GM10847 (cell line): ENCODE measurements around the gene SHC3.

ENCODE experiments used
- POLR2A ChIP-seq: IDR thresholded peaks from 2 replicates; pipeline ENCODE4 v1.6.1; 2011; ENCODE audit not compliant: insufficient read length; ENCODE audit errors: extremely low read depth

The SHC3 gene

DNA sequence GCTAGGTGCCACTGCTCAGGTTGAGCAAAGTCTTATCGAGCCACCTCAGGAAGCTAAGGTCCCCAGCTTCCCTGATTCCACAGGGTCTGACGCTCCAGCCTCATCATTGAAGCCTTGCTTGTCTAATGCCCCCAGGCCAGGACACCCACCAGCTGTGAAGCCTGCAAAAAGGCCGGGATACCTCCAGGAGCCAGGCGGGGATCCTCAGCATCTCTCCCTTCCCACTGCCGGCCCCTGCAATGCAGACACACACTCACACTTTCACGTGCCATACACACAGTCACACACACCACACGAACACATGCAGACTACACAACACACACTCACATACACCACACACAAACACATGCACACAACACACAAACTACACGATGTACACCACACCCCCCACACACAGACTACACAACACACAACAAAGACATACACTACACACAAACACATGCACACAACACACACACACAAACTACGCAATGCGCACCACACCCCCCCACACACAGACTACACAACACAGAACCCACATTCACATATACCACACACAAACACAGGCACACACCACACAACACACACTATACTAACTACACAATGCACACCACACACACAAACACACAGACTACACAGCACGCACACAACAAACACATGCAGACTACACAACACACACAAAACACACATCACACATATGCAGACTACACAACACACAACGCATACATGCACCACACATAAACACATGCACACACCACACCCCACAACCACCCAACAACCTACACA lies 205.2 kb downstream of the SHC3 start:
- no peak for TF ChIP-seq POLR2A

- TF ChIP-seq POLR2A, result no peak
Measured at GRCh38 chr9:88972401-88972800, 206.2 kb downstream of the SHC3 start.

DNA sequence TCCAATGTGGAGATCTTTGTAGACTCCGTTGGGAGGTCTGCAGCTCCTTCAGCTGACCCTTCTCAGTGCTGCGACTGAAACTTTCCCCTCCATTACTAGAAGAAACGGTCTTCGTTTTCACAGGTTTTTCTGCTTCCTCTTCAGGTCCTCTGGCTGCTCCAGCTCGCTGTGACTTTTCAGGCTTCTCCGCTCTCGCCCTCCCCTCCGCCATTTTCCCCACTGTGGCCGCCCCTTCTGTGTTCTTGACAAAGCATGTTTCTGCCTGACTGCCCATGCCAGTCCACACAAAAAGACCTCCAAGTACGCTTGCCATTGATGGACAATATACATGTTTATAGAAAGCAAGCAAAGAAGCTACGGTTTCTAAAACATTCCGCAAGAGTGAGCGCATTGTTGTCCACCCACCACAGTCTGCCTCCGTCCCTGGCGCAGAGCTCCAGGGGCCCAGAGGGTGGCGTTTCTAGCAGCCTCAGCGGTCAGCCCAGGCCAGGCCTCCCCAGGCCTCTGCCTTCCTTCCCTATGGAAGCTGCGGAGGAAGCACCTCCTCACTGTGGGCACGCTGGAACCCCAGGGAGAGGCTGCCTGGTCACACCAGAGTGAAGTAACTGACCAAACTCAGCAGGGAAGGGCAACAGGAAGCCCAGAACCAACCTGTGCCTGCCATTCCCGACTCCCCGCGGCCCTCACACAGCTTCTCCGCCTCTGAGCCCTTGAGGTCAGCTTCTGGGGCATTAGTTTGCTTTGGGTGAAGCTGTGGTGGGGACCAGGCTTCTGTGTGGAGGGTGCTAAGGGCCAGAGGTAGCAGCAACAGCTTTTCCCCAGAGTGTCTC lies 207.3 kb downstream of the SHC3 start:
- no peak for TF ChIP-seq POLR2A

- TF ChIP-seq POLR2A, result no peak
Measured at GRCh38 chr9:88969646-88970373, 208.8 kb downstream of the SHC3 start.

- no peak for TF ChIP-seq POLR2A
Measured at GRCh38 chr9:88968799-88969198, 209.8 kb downstream of the SHC3 start.

DNA sequence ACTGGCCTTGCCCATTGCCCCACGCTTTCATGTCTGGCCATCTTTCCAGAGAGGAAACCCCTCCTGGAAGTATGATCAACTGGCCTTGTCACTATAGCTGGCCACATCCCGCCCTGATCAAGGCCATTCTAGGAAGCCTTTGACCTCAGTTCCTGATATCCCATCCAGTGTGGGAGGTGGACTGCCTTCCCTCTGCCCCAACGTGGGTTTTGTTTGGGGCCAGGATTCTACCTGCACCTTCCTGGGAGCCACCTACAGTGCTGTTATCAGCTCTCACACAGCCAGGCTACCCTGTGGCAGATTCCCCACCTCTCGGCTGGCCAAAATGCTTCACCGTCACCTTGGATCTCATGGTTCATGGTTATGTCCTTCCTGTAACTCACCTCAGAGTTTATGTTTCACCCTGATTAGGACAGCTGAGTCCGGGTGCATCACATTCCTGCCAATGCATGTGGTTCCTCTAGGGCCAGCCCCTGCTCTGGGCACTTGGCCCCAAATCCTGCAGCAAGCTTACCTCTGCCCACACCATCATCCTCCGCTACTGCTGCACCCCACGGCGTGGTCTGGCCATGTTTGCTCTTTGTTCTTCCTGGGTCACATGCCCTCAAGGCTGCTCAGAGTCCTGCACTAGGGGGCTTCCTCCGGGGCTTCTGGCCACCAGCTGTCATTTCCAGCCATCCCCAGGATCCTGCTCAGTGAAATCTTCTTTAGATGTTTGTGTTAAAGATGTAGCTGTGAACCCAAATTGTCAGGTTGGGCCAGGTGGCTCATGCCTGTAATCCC lies 211.5 kb downstream of the SHC3 start:
- no peak for TF ChIP-seq POLR2A

GRCh38 chr9:88965473-88965872 lies 213.1 kb downstream of the SHC3 start:
- no peak for TF ChIP-seq POLR2A

DNA sequence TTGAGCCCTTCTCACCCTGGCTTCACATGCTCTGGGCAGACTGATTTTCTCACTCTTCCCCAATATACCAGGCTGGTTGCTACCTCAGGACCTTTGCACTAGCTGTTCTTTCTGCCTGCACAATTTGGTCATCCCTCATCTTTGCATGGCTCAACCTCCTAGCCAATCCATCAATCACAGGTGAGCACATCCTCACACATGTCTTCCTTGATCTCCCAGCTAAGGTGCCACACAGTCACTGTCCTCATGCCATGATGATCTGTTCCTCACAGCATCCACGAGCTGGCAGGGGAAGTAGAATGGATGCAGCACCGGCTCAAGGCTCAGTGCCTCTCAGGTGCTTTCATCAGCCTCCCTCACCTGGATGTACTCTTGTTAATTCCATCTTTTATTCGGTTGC lies 218.0 kb downstream of the SHC3 start:
- TF ChIP-seq POLR2A, result no peak

DNA sequence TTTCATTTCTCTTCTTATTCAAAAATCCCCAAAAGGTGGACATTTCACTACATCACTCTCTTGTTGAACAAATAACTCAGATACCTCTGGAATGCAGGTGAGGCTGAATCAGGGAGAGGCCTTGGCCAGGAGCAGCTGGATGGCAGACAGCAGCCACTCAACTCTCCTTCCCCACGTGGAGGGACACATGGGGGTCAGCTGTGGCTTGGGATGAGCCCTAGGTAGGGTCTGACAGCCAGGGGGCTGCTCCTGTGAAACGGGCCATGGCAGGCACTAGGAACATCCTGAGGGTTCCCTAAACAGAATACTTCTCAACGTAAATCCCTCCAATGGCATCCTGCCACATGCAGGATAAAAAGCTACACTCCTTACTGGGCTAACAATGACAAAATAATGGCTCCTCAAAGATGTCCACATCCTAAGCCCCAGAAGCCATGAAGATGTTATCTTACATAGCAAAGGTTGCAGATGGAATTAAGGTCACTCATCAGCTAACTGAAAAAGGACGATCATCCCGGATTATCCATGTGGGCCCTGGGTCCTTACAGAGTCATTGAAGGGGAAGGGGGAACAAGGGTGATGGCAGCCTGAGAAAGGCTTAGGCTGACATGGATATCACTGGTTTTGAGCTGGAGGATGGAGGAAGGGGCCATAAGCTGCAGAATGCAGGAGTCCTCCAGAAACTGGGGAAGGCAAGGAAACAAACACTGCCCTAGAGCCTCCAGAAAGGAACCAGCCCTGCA lies 218.7 kb downstream of the SHC3 start:
- no peak for TF ChIP-seq POLR2A

DNA sequence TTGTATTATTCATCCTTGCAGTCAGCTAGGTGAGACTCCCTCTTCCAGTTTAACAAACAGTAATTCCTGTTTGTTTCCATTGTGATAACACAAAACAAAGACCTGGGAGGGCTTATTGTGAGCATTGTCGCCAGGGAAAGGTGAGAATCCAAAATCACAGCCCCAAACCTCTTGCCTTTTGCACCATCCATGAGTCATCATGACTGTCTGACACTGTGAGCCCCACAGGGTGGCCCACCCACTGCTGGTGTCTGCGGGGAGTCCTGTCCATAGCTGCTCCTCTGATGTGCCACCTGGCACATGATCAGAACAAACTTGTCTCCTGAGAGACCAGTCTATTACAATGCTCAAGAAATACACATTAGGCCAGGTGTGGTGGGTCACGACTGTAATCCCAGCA lies 221.1 kb downstream of the SHC3 start:
- TF ChIP-seq POLR2A, result no peak
